OCI-LY7 (cell line): ENCODE measurements around the gene SLC39A8.

Experiments
- EZH2phosphoT487 ChIP-seq: fragments of 200-600 bp; sonication (generic); IDR thresholded peaks from 2 replicates; pipeline ENCODE4 v1.6.1; 2018; ENCODE audit warnings: low read depth, borderline replicate concordance, mild to moderate bottlenecking, mixed run types, antibody characterized with exemption, low read length, moderate library complexity, mixed read lengths
- TF ChIP-seq, protein P1 (sequence below): fragments of 200-600 bp; sonication (generic); conservative IDR thresholded peaks from 2 replicates; pipeline ENCODE4 v1.5.1; 2014; ENCODE audit warnings: mild to moderate bottlenecking, antibody characterized with exemption, low read length, moderate library complexity, mixed read lengths

- TF ChIP-seq, protein P1, sequence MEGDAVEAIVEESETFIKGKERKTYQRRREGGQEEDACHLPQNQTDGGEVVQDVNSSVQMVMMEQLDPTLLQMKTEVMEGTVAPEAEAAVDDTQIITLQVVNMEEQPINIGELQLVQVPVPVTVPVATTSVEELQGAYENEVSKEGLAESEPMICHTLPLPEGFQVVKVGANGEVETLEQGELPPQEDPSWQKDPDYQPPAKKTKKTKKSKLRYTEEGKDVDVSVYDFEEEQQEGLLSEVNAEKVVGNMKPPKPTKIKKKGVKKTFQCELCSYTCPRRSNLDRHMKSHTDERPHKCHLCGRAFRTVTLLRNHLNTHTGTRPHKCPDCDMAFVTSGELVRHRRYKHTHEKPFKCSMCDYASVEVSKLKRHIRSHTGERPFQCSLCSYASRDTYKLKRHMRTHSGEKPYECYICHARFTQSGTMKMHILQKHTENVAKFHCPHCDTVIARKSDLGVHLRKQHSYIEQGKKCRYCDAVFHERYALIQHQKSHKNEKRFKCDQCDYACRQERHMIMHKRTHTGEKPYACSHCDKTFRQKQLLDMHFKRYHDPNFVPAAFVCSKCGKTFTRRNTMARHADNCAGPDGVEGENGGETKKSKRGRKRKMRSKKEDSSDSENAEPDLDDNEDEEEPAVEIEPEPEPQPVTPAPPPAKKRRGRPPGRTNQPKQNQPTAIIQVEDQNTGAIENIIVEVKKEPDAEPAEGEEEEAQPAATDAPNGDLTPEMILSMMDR: no peak
- no peak for TF ChIP-seq EZH2phosphoT487
These were observed 17.7 kb upstream of the SLC39A8 start for GRCh38 chr4:102362922-102363432.
